Right atrium auricular region (tissue), 2 donors: Measurements from ENCODE around the gene ROCK2. TPM values are rescaled to one million over a fixed set of nuclear protein-coding genes. Genes with fewer than 3 reads are reported as not detected.

ENCODE experiments used
- DNase-seq: peaks from one replicate; pipeline ENCODE4 v3.0.0-alpha.2; 2019; ENCODE audit warnings: low spot score
- H3K27ac ChIP-seq, 2 donors: fragments of 200-600 bp; sonication (generic); 1 replicate in 1 of 2; 2 replicates in 1 of 2; pipeline ENCODE4 v1.5.1; 2016 to 2019
- H3K27me3 ChIP-seq, 2 donors: fragments of 200-600 bp; sonication (generic); one replicate each; pipeline versions ENCODE4 v1.5.1 to v1.6.0; 2017 to 2019
- H3K36me3 ChIP-seq: fragments of 200-600 bp; sonication (generic); one replicate; pipeline ENCODE4 v1.5.1; 2016
- H3K4me1 ChIP-seq, 2 donors: fragments of 200-600 bp; sonication (generic); one replicate each; pipeline versions ENCODE4 v1.5.1 to v1.6.0; 2017 to 2019
- H3K4me3 ChIP-seq, 2 donors: fragments of 200-600 bp; sonication (generic); 1 replicate in 1 of 2; 2 replicates in 1 of 2; pipeline ENCODE4 v1.5.1; 2017 to 2019; ENCODE audit warnings: mild to moderate bottlenecking in 1 of 2, moderate library complexity in 1 of 2
- H3K9me3 ChIP-seq, 2 donors: fragments of 200-600 bp; sonication (generic); one replicate each; pipeline ENCODE4 v1.5.1; 2019
- total RNA-seq, 2 donors: library from RNA; depleted of rRNA; stranded (reverse); fragments of >200 nt; gene quantifications; one replicate each; pipeline ENCODE4 v1.1.0, GENCODE V29; 2016
- TF ChIP-seq, protein P1 (sequence below), 2 donors: fragments of 200-600 bp; sonication (generic); IDR thresholded peaks; one replicate each; pipeline ENCODE4 v1.5.1; 2019; ENCODE audit warnings: antibody characterized with exemption in 2 of 2

The ROCK2 gene
- total RNA-seq, 2 donors from 2014 or later: 32.3 to 32.6 TPM

DNA sequence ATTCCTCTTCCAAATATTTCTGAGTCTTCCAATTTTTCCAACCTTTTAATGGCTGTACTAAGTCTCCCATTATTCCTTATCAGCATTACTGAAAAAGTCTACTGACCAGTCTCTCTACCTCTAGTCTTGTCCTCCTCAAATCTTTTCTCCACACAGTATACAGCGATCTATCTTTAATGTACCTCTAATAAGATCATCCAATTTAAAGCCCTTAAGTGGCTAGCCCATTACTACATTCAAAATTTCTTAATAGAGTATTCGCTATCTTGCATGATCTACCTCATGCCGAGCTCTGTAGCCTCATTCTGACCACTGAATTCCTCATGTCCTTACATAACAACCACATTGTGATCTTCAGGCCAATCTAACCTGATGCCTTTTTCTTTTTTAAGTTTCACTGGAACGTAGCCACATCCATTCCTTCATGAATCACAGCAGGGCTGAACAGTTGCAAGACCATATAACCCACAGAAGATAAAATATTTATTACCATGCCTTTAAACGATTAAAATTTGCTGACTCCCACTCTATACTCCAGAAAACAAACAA, 131.3 kb downstream of the ROCK2 start:
- TF ChIP-seq, protein P1, sequence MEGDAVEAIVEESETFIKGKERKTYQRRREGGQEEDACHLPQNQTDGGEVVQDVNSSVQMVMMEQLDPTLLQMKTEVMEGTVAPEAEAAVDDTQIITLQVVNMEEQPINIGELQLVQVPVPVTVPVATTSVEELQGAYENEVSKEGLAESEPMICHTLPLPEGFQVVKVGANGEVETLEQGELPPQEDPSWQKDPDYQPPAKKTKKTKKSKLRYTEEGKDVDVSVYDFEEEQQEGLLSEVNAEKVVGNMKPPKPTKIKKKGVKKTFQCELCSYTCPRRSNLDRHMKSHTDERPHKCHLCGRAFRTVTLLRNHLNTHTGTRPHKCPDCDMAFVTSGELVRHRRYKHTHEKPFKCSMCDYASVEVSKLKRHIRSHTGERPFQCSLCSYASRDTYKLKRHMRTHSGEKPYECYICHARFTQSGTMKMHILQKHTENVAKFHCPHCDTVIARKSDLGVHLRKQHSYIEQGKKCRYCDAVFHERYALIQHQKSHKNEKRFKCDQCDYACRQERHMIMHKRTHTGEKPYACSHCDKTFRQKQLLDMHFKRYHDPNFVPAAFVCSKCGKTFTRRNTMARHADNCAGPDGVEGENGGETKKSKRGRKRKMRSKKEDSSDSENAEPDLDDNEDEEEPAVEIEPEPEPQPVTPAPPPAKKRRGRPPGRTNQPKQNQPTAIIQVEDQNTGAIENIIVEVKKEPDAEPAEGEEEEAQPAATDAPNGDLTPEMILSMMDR (IDR thresholded peaks at IDR 0.05): no peak
- no peak overlapping the region for H3K4me3 ChIP-seq
- H3K27me3 ChIP-seq: no peaks in the 10 kb centered on the region
- DNase-seq: no peak
- H3K4me1 ChIP-seq: no peaks in the 10 kb centered on the region
- no peak overlapping the region for H3K27ac ChIP-seq
- no peaks in the 10 kb centered on the region for H3K9me3 ChIP-seq
- peaks cover 63% of the 10 kb centered on the region for H3K36me3 ChIP-seq

DNA sequence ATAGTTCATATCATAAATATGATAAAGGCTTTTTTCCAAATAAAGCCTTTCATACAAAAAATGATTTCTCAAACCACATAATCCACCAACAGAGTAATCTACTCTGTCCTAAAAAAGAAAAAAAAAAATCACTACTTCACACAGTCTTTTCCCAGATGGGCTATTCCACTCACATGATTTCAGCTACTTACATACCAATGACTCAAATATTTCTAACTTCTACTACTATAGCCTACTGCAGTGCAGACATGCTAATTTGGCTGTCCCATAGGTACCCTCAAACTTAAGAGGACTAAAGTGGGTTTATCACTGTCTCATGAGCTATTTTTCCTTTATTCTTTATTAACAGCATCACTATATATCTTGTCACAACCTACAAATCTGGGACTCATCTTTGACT, 131.8 kb downstream of the ROCK2 start:
- Histone ChIP-seq H3K9me3 (no peaks in the 10 kb centered on the region), H3K36me3 (peaks cover 61% of the 10 kb centered on the region), H3K4me1 (no peaks in the 10 kb centered on the region), H3K27me3 (no peaks in the 10 kb centered on the region), H3K27ac (no peak overlapping the region), H3K4me3 (no peak overlapping the region)
- DNase-seq: no peak
- TF ChIP-seq, protein P1 (IDR thresholded peaks at IDR 0.05): no peak

DNA sequence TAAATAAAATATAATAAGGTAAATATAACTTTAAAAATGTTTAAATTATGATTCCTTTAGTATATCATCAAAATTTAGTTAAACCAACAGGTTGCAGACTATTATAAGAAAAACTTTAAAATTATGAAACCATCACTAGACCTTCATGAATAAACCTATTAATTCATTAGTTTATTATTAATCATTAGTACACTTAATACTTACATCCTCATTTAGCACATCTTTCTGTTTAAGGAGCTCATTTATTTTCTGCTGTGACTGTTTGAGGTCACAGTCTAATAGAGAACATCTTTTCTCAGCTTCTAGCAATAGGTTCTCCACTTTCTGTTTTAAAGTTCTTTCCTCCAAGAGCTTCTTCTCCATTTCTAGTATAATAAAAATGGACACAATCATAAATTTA, 136.4 kb downstream of the ROCK2 start:
- peaks cover 22% of the 10 kb centered on the region for H3K36me3 ChIP-seq
- no peaks in the 10 kb centered on the region for H3K9me3 ChIP-seq
- TF ChIP-seq, protein P1 (IDR thresholded peaks at IDR 0.05): no peak
- H3K4me1 ChIP-seq: no peaks in the 10 kb centered on the region
- no peak overlapping the region for H3K4me3 ChIP-seq
- no peak for DNase-seq
- no peaks in the 10 kb centered on the region for H3K27me3 ChIP-seq
- H3K27ac ChIP-seq: no peak overlapping the region

DNA sequence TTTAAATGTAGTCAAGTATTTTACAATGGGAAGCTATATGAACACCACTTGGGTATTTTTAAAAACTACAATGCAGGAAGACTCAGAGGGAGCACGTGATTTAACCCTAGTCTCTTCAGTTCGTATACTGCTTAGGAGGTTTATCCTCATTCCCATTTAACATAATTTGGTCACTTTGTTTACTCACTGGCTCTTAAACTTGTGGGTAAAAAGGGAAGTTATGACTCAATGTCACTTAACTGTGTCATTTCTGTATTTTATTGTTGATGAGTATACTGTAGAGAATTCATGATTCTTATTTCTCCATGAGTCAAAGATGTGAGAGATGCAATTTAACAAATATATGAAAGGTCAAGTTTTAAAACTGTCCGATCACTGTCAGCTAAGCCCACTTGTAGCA, 141.0 kb downstream of the ROCK2 start:
- DNase-seq: no peak
- Histone ChIP-seq H3K27me3 (no peaks in the 10 kb centered on the region), H3K9me3 (no peaks in the 10 kb centered on the region), H3K27ac (no peak overlapping the region), H3K36me3 (peaks cover 30% of the 10 kb centered on the region), H3K4me1 (no peaks in the 10 kb centered on the region), H3K4me3 (no peak overlapping the region)
- TF ChIP-seq, protein P1 (IDR thresholded peaks at IDR 0.05): no peak

DNA sequence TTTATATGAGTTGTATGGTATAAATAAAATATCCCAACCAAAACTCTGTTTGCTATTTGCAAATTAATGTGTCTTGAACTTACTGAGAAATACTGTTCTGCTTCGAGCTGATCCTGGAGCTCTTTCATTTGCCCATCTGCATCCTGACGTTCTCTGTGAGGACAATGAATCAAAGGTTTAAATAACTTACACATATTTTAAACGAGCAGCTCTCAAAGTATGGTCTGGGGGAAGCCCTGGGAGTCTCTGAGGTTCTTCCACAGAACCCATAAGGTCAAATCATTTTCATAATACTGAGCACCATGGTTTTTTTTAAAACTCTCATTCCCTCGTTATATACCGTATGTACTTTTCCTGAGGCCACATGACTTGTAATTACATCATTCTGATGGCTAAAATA, 142.5 kb downstream of the ROCK2 start:
- H3K4me1 ChIP-seq: no peaks in the 10 kb centered on the region
- peaks cover 40% of the 10 kb centered on the region for H3K36me3 ChIP-seq
- H3K27ac ChIP-seq: no peak overlapping the region
- TF ChIP-seq, protein P1 (IDR thresholded peaks at IDR 0.05): no peak
- DNase-seq: no peak
- no peaks in the 10 kb centered on the region for H3K27me3 ChIP-seq
- no peak overlapping the region for H3K4me3 ChIP-seq
- no peaks in the 10 kb centered on the region for H3K9me3 ChIP-seq

DNA sequence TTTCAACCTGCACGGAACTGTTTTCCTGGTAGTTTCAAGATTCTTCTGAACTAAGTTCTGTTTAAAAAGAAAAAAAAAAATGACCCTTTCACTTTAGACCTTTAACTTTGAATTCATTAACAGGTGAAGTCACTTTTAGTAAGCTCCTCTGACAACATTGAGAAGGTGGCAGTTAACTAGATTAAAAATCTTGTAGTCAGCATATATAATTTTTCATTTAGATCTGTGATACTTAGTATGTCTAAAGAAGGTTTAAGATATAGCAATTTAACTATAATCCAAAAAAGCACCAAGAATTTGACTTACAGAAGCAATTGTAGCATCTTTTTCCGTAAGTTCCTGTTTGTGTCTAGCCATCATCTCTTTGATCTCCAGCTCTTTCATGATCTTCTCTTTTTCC, 143.8 kb downstream of the ROCK2 start:
- peaks cover 49% of the 10 kb centered on the region for H3K36me3 ChIP-seq
- TF ChIP-seq, protein P1 (IDR thresholded peaks at IDR 0.05): no peak

More for the DNA sequence above, 143.8 kb downstream of the ROCK2 start:
- no peak for DNase-seq
- no peak overlapping the region for H3K27ac ChIP-seq
- H3K4me1 ChIP-seq: no peaks in the 10 kb centered on the region
- no peaks in the 10 kb centered on the region for H3K27me3 ChIP-seq
- H3K9me3 ChIP-seq: no peaks in the 10 kb centered on the region
- no peak overlapping the region for H3K4me3 ChIP-seq
